Stimulated activated CD8-positive, alpha-beta memory T cell treated with anti-CD3 and anti-CD28 coated beads, Interleukin-4, amount 100 ng/mL, for 4 hours (primary cell): Measurements from ENCODE around the gene PTPRK.

Experiments used
- DNase-seq, 2 donors: peaks; one replicate each; pipeline ENCODE4 v3.0.0-alpha.2; 2020; ENCODE audit warnings: low read depth in 2 of 2, low spot score in 1 of 2

Gene PTPRK

GRCh38 chr6:128303870-128304269 is 216.5 kb downstream of the PTPRK start:
- no peak for DNase-seq

- DNase-seq: no peak
These were observed 217.5 kb downstream of the PTPRK start for GRCh38 chr6:128302942-128303341.

- DNase-seq: no peak
These were observed 224.7 kb downstream of the PTPRK start for GRCh38 chr6:128295670-128296069.

GRCh38 chr6:128290221-128290620 is 230.2 kb downstream of the PTPRK start:
- no peak for DNase-seq

- DNase-seq: no peak
These were observed 236.3 kb downstream of the PTPRK start for GRCh38 chr6:128284128-128284527.

GRCh38 chr6:128282961-128283360 is 237.4 kb downstream of the PTPRK start:
- no peak for DNase-seq

GRCh38 chr6:128280960-128281359 is 239.4 kb downstream of the PTPRK start:
- DNase-seq: no peak

- DNase-seq: no peak
These were observed 240.3 kb downstream of the PTPRK start for GRCh38 chr6:128280066-128280465.

- no peak for DNase-seq
These were observed 241.6 kb downstream of the PTPRK start for GRCh38 chr6:128278836-128279235.

- DNase-seq: no peak
These were observed 243.0 kb downstream of the PTPRK start for GRCh38 chr6:128277379-128277778.

- DNase-seq: no peak
These were observed 244.1 kb downstream of the PTPRK start for GRCh38 chr6:128276311-128276710.

GRCh38 chr6:128275681-128276080 is 244.7 kb downstream of the PTPRK start:
- DNase-seq: no peak

- no peak for DNase-seq
These were observed 245.4 kb downstream of the PTPRK start for GRCh38 chr6:128275030-128275429.

GRCh38 chr6:128271527-128271926 is 248.9 kb downstream of the PTPRK start:
- no peak for DNase-seq

- no peak for DNase-seq
These were observed 249.4 kb downstream of the PTPRK start for GRCh38 chr6:128271011-128271410.

- DNase-seq: no peak
These were observed 253.5 kb downstream of the PTPRK start for GRCh38 chr6:128266946-128267345.

- no peak for DNase-seq
These were observed 254.7 kb downstream of the PTPRK start for GRCh38 chr6:128265706-128266105.

GRCh38 chr6:128259730-128260685 is 260.4 kb downstream of the PTPRK start:
- no peak for DNase-seq

GRCh38 chr6:128259029-128259724 is 261.2 kb downstream of the PTPRK start:
- no peak for DNase-seq

- no peak for DNase-seq
These were observed 264.3 kb downstream of the PTPRK start for GRCh38 chr6:128256095-128256494.

- DNase-seq: no peak
These were observed 267.8 kb downstream of the PTPRK start for GRCh38 chr6:128252341-128253176.
